ENCODE data around the gene PGPEP1. TPM values are rescaled to one million over a fixed set of nuclear protein-coding genes. Genes with fewer than 3 reads are reported as not detected.

PGPEP1 gene
- total and polyA plus RNA-seq, 12 donors: 10.0 to 61.3 (median 45.2) TPM

DNA sequence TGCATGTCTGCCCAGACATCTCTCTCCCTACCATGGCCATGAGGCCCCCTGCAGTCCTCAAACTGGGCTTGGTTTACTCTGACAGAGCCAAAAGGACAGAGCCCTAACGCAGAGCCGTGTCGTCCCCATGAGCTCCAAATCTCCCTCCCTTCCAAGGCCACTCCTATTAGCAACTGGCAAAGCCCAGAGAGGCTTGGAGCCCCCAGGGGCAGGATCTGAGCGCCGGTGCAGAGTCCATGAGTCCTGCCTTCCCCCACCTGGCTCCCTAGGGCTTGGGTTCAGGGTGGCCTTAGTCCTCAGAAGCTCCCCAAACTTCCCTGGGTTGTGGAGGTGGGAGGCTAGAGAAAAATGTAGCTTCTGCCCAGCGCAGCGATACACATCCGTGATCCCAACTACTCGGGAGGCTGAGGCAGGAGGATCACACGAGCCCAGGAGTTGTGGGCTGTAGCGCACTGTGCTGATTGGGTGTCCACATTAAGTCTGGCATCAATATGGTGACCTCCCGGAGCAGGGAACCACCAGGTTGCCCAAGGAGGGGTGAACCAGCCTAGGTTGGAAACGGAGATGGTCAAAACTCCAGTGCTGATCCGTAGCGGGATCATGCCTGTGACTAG, 7.4 kb upstream of the PGPEP1 start:
- DNase-seq (no peak), ATAC-seq (no peak)
- intact Hi-C loops (cut with DNase I): no loop called here
- Histone ChIP-seq H3K27ac (no peak overlapping the region), H3K36me3 (no peaks in the 10 kb centered on the region), H3K4me3 (no peak overlapping the region), H3K9me3 (no peaks in the 10 kb centered on the region), H3K27me3 (no peaks in the 10 kb centered on the region), H3K4me1 (peaks cover 4 to 25% (median 11%) of the 10 kb centered on the region in 9 donors)
- TF ChIP-seq, protein P1, sequence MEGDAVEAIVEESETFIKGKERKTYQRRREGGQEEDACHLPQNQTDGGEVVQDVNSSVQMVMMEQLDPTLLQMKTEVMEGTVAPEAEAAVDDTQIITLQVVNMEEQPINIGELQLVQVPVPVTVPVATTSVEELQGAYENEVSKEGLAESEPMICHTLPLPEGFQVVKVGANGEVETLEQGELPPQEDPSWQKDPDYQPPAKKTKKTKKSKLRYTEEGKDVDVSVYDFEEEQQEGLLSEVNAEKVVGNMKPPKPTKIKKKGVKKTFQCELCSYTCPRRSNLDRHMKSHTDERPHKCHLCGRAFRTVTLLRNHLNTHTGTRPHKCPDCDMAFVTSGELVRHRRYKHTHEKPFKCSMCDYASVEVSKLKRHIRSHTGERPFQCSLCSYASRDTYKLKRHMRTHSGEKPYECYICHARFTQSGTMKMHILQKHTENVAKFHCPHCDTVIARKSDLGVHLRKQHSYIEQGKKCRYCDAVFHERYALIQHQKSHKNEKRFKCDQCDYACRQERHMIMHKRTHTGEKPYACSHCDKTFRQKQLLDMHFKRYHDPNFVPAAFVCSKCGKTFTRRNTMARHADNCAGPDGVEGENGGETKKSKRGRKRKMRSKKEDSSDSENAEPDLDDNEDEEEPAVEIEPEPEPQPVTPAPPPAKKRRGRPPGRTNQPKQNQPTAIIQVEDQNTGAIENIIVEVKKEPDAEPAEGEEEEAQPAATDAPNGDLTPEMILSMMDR (IDR thresholded peaks at IDR 0.05): no peak
- 83% methylated on average over 15 of the region's 15 CpGs for WGBS, 2 donors

DNA sequence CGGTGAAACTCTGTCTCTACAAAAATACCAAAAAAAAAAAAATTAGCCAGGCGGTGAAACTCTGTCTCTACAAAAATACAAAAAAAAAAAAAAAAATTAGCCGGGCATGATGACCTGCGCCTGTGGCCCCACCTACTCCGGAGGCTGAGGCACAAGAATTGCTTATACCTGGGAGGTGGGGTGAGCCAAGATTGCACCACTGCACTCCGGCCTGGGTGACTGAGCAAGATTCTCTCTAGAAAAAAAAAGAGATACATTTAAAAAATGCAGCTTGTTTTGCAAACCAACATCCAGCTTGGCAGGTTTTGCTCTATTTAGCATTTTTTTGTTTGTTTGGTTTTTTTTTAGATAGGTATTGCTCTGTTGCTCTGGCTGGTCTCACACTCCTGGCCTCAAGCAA, 6.7 kb upstream of the PGPEP1 start:
- ATAC-seq: no peak
- H3K9me3 ChIP-seq: no peaks in the 10 kb centered on the region
- no peaks in the 10 kb centered on the region for H3K27me3 ChIP-seq
- TF ChIP-seq, protein P1 (IDR thresholded peaks at IDR 0.05): no peak
- 88 to 92% methylated on average over 6 of the region's 6 CpGs for WGBS, 2 donors
- no peak overlapping the region for H3K4me3 ChIP-seq
- DNase-seq: no peak
- intact Hi-C loops (cut with DNase I): no loop called here
- H3K27ac ChIP-seq: no peak overlapping the region
- H3K4me1 ChIP-seq: peaks cover 4 to 22% (median 9%) of the 10 kb centered on the region in 9 donors
- H3K36me3 ChIP-seq: no peaks in the 10 kb centered on the region

DNA sequence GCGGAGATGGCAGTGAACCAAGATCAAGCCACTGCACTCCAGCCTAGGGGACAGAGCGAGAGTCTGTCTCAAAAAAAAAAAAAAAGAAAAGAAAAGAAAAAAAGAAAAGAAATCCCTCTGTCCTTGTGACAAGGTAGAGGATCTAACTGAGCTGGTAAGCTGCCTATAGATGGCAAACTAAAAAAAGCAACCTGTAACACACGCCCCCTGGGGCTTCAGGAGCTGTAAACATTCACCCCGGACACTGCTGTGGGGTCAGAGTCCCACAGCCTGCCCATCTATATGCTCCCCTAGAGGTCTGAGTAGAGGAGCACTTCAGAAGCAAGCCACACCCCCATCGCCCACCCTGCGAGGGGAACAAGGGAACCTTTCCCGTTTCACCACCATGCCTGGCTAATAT, 4.3 kb upstream of the PGPEP1 start:
- intact Hi-C loops (cut with DNase I): no loop called here

DNA sequence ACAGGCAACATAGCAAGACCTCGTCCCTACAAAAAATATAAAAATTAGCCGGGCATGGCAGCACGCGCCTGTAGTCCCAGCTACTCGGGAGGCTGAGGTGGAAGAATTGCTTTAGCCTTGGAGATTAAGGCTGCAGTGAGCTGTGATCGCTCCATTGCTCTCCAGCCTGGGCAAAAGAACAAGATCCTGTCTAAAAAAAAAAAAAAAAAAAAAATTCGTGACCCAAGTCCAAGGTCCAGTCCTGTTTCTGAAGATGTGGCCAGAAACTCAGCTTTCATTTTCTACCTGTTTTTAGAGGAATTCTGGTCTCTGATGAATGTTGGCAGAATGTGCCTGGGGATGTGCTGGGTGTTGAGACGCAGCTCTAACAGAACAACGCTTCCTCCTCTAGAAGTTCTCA, 1.9 kb upstream of the PGPEP1 start:
- ATAC-seq: no peak
- intact Hi-C loops (cut with DNase I): no loop called here
- peaks cover 0 to 11% (median 0%) of the 10 kb centered on the region in 9 donors for H3K36me3 ChIP-seq
- no peaks in the 10 kb centered on the region for H3K27me3 ChIP-seq
- WGBS, 2 donors: 67 to 75% methylated on average over 9 of the region's 9 CpGs
- H3K4me3 ChIP-seq: no peak overlapping the region
- H3K9me3 ChIP-seq: no peaks in the 10 kb centered on the region
- TF ChIP-seq, protein P1 (IDR thresholded peaks at IDR 0.05): no peak
- H3K27ac ChIP-seq: peak overlapping the region in 3 of 10 donors; percentile 30 to 70 (median 58)
- H3K4me1 ChIP-seq: peaks cover 10 to 37% (median 21%) of the 10 kb centered on the region in 9 donors
- no peak for DNase-seq

More for the DNA sequence above, 4.3 kb upstream of the PGPEP1 start:
- Histone ChIP-seq H3K4me3 (no peak overlapping the region), H3K27ac (no peak overlapping the region), H3K9me3 (no peaks in the 10 kb centered on the region), H3K27me3 (no peaks in the 10 kb centered on the region), H3K36me3 (no peaks in the 10 kb centered on the region), H3K4me1 (peaks cover 7 to 26% (median 10%) of the 10 kb centered on the region in 9 donors)
- ATAC-seq (no peak), DNase-seq (no peak)
- WGBS, 2 donors: 63 to 65% methylated on average over 7 of the region's 7 CpGs
- TF ChIP-seq, protein P1 (IDR thresholded peaks at IDR 0.05): no peak

All from heart right ventricle (tissue), 16 donors.